IPS-NIHi11 (cell line): ENCODE data around the gene TBX15.

ENCODE experiments used
- DNase-seq: peaks from one replicate; pipeline ENCODE4 v3.0.0; 2012; ENCODE audit warnings: mixed read lengths, low spot score

Gene TBX15

GRCh38 chr1:118890851-118891384 lies 97.2 kb downstream of the TBX15 start:
- DNase-seq: no peak

- no peak for DNase-seq
These were observed 103.2 kb downstream of the TBX15 start for GRCh38 chr1:118884946-118885345.

- no peak for DNase-seq
These were observed 106.4 kb downstream of the TBX15 start for GRCh38 chr1:118881751-118882150.

GRCh38 chr1:118878661-118879060 lies 109.5 kb downstream of the TBX15 start:
- no peak for DNase-seq

- DNase-seq: no peak
These were observed 110.3 kb downstream of the TBX15 start for GRCh38 chr1:118877668-118878396.

DNA sequence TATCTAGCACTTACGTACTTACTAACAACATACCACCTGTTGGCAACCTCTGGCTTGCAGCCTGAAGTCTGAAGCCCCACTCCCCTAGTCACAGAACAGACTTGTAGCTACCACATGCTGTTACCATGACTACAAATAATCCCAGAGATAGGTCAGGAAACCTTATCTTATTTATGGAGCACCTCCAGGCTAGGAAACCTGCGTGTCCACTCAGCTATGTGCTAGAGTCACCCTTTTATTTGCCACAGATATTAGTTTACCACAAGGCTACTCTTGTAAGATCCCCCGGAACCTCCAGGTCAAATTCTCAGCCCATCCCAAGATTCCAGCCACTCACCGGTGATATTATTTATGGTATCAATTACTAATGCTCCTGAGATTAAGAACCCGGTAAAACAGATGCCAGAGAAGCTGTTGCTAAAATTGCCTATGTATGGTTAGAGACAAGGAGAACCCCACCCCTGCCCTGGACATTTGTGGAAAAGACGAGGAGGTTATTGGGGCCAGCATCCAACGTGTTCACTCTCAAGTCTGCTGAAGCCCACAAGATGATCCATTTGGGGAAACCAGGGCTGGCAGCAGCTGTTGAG lies 116.5 kb downstream of the TBX15 start:
- DNase-seq: no peak

DNA sequence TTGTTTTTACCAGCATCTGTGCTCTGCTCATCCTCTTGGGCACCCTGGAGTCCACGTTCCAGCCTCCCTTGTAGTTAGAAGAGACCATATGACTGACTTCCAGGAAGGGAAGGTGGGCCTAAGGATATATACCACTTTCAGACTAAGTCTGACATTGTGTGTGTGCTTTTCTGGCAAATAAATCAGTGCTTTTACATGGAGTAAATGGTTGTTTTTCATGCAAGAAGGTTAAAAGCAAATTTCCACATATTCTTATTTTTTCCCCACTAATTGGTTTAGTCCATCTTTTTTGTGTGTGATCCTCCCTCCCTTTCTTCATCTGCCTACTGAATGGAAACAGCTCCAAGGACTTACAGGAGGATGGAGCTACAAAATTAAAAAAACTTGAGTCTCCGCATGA lies 119.8 kb downstream of the TBX15 start:
- DNase-seq: no peak

DNA sequence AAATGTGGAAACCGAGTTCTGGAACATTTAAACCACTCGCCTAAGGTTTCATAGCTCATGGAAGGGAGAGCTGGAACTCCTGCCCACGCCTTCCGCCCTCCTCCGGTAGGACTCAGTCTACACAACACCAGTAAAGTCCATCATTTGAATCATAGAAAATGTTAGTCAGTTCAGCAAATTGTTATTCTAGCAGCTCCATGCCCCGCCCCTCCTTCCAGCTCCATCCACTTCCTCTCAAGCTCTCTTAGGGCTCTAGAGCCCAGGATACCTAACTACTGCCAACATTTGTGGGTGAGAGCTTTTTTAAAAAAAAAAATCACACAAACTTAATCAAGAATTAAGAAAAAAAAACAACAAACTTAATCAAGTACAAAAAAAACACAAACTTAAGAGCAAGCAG lies 121.8 kb downstream of the TBX15 start:
- no peak for DNase-seq

- DNase-seq: no peak
These were observed 124.5 kb downstream of the TBX15 start for GRCh38 chr1:118863688-118864087.

GRCh38 chr1:118862755-118863154 lies 125.4 kb downstream of the TBX15 start:
- no peak for DNase-seq

DNA sequence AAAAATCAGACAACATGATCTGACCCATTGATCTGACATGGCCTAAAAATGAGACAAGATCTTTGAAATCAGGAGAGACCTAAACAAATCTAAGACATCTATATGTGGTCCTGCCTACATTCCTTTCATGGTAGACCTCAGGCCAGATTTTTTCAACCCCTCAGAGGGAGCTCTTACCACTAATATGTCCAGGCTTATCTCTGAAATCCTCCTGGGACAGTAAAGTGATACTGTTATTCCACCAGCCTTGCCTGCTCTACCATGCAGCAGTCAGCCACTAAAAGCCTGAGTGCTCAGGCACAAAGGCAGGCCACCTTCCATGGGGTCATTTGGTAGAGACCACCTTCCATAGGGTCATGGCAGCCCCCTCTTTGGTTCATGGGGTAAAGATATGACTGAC lies 126.9 kb downstream of the TBX15 start:
- DNase-seq: no peak

- DNase-seq: no peak
These were observed 128.1 kb downstream of the TBX15 start for GRCh38 chr1:118859999-118860398.

- DNase-seq: no peak
These were observed 141.7 kb downstream of the TBX15 start for GRCh38 chr1:118846443-118846842.

DNA sequence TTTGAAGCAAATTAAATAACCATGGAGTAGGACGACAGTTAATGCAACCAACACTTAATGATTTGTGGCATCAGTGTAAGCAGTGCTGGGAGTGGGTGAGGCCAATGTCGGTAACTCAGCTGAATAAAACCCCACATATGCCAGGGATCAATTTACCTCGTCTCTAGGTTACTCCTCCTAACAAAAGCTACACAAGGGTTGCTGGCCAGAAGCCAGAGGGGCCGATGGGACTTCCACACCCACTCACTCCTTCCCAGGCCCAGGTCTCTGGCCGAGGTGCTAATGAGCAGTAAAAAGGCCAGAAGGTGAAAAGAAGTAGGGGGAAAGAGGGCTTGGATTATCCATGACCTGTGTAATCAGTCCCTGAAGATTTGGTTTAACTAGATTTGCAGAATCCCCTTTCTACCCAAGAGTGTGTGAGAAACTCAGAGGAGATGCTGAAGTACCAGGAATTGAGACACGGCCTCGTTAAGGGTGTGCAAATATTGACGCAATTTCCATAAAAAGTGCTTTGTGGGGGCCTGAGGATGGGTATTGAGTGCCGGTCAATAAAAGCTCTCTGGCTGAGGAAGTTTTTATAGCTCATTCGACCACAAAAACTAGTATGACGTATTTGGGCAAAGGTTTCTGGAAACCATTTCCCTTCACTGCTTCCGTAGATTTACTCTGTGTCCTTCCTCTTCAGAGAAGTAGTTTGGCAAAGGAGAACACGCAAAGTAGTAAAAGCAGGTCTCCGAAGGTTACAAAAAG lies 145.5 kb downstream of the TBX15 start:
- DNase-seq: peak; percentile 16

DNA sequence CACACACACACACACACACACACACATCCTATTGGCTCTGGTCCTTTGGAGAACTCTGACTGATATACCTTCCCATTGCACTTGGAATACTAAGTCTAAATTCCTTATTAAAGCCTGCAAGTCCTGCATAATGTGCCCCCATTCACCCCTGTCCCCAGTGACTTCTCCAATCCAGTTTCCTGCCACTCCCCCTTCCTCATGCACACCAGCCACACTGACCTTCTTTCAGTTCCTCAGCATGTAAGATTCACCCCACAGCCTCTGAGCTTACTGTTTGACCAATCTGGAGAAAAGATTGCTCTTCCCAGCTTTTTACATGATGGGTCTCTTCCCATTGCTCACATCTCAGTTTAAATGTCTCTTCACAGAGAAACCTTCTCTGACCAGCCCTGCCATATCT lies 146.6 kb downstream of the TBX15 start:
- DNase-seq: no peak
